ENCODE data around the gene PARP1. TPM values are rescaled to one million over a fixed set of nuclear protein-coding genes. Genes with fewer than 3 reads are reported as not detected.

PARP1 gene
- total RNA-seq, 1 donor from 2014 or later: 101 TPM

DNA sequence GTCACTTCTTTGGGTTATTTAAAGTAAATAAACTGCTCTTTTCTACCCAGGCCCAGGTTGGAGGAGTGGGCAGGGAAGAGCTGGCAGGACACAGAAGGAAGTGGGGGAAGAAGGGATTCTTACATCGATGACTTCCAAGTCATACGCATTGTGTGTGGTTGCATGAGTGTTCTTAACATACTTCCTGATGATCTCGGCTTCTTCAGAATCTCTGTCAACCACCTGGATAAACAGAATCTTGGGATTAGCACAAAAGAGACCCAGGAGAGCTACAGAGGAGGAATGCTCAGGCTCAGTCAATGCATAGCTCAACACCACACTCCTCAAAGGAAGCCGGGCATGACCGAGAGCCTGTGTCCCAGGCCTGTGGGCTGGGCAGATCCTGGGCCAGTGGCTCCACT lies 42.1 kb downstream of the PARP1 start:
- Mint-ChIP-seq H3K4me1 (no peaks in the 10 kb centered on the region), H3K4me3 (no peak overlapping the region), H3K27me3 (ENCODE audit: low read depth) (no peaks in the 10 kb centered on the region), H3K9me3 (no peaks in the 10 kb centered on the region), H3K36me3 (peaks cover 47% of the 10 kb centered on the region), H3K27ac (no peak overlapping the region)
- TF ChIP-seq, protein P1, sequence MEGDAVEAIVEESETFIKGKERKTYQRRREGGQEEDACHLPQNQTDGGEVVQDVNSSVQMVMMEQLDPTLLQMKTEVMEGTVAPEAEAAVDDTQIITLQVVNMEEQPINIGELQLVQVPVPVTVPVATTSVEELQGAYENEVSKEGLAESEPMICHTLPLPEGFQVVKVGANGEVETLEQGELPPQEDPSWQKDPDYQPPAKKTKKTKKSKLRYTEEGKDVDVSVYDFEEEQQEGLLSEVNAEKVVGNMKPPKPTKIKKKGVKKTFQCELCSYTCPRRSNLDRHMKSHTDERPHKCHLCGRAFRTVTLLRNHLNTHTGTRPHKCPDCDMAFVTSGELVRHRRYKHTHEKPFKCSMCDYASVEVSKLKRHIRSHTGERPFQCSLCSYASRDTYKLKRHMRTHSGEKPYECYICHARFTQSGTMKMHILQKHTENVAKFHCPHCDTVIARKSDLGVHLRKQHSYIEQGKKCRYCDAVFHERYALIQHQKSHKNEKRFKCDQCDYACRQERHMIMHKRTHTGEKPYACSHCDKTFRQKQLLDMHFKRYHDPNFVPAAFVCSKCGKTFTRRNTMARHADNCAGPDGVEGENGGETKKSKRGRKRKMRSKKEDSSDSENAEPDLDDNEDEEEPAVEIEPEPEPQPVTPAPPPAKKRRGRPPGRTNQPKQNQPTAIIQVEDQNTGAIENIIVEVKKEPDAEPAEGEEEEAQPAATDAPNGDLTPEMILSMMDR (IDR thresholded peaks at IDR 0.05; ENCODE audit: unreplicated experiment): no peak
- no peak for DNase-seq (ENCODE audit: low spot score in 2 of 2, unreplicated experiment in 2 of 2)

DNA sequence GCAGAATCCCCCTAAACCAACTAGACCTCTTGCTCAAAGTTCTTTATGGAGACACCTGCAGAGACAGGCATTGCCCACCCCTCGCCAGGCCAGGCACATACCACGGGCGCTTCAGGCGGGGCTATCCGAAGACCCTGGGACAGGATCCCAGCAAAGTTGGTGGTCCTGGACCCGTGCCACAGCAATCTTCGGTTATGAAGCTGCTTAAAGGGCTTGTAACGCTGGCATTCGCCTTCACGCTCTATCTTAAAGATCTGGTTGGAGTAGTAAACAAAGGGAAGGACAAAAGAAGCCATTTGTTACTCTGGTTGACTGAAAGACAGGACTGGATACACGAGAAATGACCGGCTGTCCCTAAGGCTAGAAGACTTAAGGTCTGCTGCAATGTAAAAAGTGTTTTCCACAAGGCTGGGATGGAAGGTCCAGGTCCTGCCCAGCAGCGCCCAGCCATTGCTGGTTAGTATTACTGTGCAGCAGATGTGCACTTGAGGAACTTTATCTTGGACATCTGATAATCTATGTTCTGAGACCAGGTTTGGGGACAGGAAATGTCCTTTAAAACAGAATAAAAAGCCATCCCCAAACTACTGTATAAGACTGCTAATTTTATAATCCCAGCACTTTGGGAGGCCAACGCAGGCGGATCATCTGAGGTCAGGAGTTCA lies 42.9 kb downstream of the PARP1 start:
- H3K27ac Mint-ChIP-seq: no peak overlapping the region
- TF ChIP-seq, protein P1 (IDR thresholded peaks at IDR 0.05; ENCODE audit: unreplicated experiment): no peak
- H3K4me3 Mint-ChIP-seq: no peak overlapping the region
- no peaks in the 10 kb centered on the region for H3K27me3 Mint-ChIP-seq (ENCODE audit: low read depth)
- peaks cover 54% of the 10 kb centered on the region for H3K36me3 Mint-ChIP-seq
- no peaks in the 10 kb centered on the region for H3K4me1 Mint-ChIP-seq
- DNase-seq (ENCODE audit: low spot score in 2 of 2, unreplicated experiment in 2 of 2): no peak
- no peaks in the 10 kb centered on the region for H3K9me3 Mint-ChIP-seq

DNA sequence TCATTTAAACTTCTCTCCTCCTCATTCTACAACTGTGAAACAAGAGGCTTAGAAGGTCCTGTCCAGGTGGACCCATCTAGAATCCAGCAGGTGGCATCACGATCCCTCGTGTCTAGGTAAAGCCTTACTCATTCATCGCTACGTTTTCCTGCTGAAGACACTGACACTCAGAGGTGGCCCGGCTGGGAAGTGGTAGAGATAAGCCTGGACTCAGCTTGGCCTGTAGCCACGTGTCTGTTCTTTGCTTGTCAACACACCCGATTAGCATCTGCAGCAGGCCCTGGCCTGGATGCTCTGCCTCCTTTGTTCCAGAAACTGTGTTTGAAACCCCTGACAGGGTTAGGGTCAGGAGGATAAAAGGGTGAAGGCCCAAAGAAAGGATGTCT lies 43.4 kb downstream of the PARP1 start:
- H3K4me1 Mint-ChIP-seq: no peaks in the 10 kb centered on the region
- peaks cover 58% of the 10 kb centered on the region for H3K36me3 Mint-ChIP-seq
- no peak for DNase-seq (ENCODE audit: low spot score in 2 of 2, unreplicated experiment in 2 of 2)
- TF ChIP-seq, protein P1 (IDR thresholded peaks at IDR 0.05; ENCODE audit: unreplicated experiment): no peak
- no peak overlapping the region for H3K27ac Mint-ChIP-seq
- no peaks in the 10 kb centered on the region for H3K27me3 Mint-ChIP-seq (ENCODE audit: low read depth)
- no peak overlapping the region for H3K4me3 Mint-ChIP-seq
- no peaks in the 10 kb centered on the region for H3K9me3 Mint-ChIP-seq

DNA sequence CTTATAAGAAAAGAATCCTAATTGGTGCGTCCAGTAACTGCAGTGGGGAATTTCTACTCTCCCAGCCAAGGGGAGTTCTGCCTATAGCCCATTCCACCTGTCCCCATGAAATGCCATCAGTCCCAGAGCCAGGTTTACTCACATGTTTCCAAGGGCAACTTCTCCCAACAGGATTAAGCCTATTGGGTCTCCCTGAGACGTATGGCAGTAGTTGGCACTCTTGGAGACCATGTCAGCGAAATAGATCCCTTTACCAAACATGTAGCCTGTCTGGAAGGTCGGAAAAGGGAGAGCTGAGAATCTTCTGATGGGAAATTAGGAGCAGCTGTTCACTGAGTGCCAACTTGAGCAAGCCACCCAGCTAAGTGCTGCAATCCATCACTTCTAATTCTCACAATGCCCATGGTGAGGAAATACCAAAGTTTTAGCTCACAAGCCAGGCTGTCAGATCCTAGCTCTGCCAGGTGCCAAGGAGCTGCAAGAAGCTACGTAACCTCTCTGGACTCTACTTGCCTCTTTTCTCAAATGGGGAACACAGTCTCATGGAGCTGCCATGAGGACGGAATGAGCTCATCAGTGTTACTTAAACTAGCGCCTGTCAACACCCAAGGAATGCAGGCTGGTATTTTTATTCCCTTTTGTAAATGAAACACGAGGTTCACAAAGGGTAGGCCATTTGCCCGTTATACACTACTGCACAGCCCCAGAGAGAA lies 43.9 kb downstream of the PARP1 start:
- DNase-seq (ENCODE audit: low spot score in 2 of 2, unreplicated experiment in 2 of 2): no peak
- Mint-ChIP-seq H3K27me3 (ENCODE audit: low read depth) (no peaks in the 10 kb centered on the region), H3K36me3 (peaks cover 58% of the 10 kb centered on the region), H3K4me1 (no peaks in the 10 kb centered on the region), H3K4me3 (no peak overlapping the region), H3K9me3 (no peaks in the 10 kb centered on the region), H3K27ac (no peak overlapping the region)
- TF ChIP-seq, protein P1 (IDR thresholded peaks at IDR 0.05; ENCODE audit: unreplicated experiment): no peak

DNA sequence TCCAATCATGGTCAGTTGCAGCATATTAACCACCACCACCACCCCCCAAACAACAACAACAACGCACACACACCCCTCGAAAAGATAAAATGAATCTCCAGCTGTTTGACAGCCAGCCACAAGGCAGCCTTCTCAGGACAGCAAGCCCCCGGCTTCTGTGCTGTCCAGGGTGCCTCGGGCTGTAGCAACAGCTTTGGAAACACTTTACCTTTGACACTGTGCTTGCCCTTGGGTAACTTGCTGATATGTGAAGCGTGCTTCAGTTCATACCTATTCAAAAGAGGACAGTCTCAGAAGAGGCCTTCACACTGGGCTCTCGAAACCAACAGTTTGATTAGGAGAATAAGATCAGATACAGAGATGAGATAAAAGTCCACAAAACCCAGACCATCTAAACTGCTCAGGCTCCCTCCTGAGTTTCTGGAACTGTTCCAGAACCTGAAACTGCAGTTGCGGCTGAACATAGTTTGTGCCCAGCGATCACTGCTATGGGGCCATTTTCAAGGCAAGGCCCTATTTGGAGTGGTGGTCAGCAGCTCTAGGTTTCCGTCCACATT lies 44.9 kb downstream of the PARP1 start:
- Mint-ChIP-seq H3K36me3 (peaks cover 67% of the 10 kb centered on the region), H3K4me1 (no peaks in the 10 kb centered on the region), H3K27ac (no peak overlapping the region), H3K4me3 (no peak overlapping the region), H3K27me3 (ENCODE audit: low read depth) (no peaks in the 10 kb centered on the region), H3K9me3 (no peaks in the 10 kb centered on the region)
- no peak for DNase-seq (ENCODE audit: low spot score in 2 of 2, unreplicated experiment in 2 of 2)
- TF ChIP-seq, protein P1 (IDR thresholded peaks at IDR 0.05; ENCODE audit: unreplicated experiment): no peak
